ENCODE measurements around the gene TDRD3. TPM values are rescaled to one million over a fixed set of nuclear protein-coding genes. Genes with fewer than 3 reads are reported as not detected.
A peak's percentile ranks its signal among the peaks of the same experiment; 100 is the strongest.

The TDRD3 gene
- total RNA-seq, result 61.6 TPM

GRCh38 chr13:60396783-60397703 lies at the start of gene TDRD3:
Gene TDRD3 (plus strand): TSS chr13:60397220. CDS start chr13:60397365, 145 bp downstream.
- no peaks in the 10 kb centered on the region for H3K36me3 ChIP-seq (ENCODE audit: control insufficient read depth in 3 of 3, insufficient read depth in 3 of 3, low read length in 3 of 3)
- peak within 1 kb of the TSS; percentile 95 to 97 (median 95) for H3K4me3 ChIP-seq (ENCODE audit: low read length in 3 of 3)
- H3K27ac ChIP-seq (ENCODE audit: low read depth, low read length), result peak within 1 kb of the TSS; percentile 95
- H3K9ac ChIP-seq (ENCODE audit: low read depth in 1 of 3, low read length in 3 of 3), result peak within 1 kb of the TSS; percentile 92 to 99 (median 98)
- H3K9me3 ChIP-seq (ENCODE audit: control insufficient read depth in 3 of 3, low read length in 3 of 3), result no peaks in the 10 kb centered on the region
- H3K4me1 ChIP-seq (ENCODE audit: control insufficient read depth in 3 of 3, insufficient read depth in 3 of 3, low read length in 3 of 3), result peaks cover 15 to 21% (median 19%) of the 10 kb centered on the region in 3 donors
- no peaks in the 10 kb centered on the region for H3K27me3 ChIP-seq (ENCODE audit: control insufficient read depth in 3 of 3, insufficient read depth in 3 of 3, low read length in 3 of 3)

DNA sequence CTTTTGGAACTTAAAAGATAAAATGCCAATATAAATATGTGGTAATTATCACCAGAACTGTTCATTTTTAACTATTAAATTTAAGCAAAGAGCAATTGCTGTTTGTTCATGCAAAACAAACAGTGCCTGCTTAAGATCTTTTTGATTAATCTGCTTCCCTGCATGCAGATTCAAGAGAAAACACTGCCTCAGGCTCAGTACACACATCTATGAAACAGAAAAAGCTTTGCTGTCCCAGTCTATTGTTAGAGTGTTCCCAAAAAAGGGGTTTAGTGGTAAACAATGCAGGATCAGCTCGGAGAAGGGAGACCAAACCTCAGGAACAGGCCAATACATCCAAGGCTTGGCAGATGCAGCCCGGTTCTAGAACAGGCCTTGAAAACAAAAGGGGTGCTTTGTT lies 49.3 kb upstream of the TDRD3 start:
- Histone ChIP-seq H3K36me3 (ENCODE audit: control insufficient read depth in 3 of 3, insufficient read depth in 3 of 3, low read length in 3 of 3) (no peaks in the 10 kb centered on the region), H3K9me3 (ENCODE audit: control insufficient read depth in 3 of 3, low read length in 3 of 3) (no peaks in the 10 kb centered on the region), H3K27ac (ENCODE audit: low read depth, low read length) (no peak overlapping the region), H3K4me3 (ENCODE audit: low read length in 3 of 3) (no peak overlapping the region), H3K4me1 (ENCODE audit: control insufficient read depth in 3 of 3, insufficient read depth in 3 of 3, low read length in 3 of 3) (no peaks in the 10 kb centered on the region), H3K27me3 (ENCODE audit: control insufficient read depth in 3 of 3, insufficient read depth in 3 of 3, low read length in 3 of 3) (peaks cover 0 to 7% (median 0%) of the 10 kb centered on the region in 3 donors), H3K9ac (ENCODE audit: low read depth in 1 of 3, low read length in 3 of 3) (no peak overlapping the region)

DNA sequence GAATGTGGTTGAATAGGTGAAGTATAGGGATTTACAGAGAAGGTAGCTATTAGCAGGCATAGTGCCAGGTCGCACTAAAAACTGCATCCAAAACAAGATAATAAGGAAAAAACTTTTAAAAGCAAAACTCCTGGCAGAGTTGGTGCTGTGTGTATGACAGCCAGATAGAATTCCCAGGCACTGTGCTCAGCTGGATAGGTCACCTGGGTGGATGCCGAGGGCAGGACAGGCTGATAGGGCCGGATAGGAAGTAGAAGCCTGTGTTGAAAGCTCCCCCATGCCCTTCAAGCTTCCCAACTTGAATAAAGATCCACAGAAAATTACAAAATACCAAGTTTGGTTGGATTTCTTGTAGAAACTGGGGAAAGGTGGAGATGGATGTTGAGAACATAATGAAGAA lies 48.9 kb upstream of the TDRD3 start:
- Histone ChIP-seq H3K9ac (ENCODE audit: low read depth in 1 of 3, low read length in 3 of 3) (no peak overlapping the region), H3K36me3 (ENCODE audit: control insufficient read depth in 3 of 3, insufficient read depth in 3 of 3, low read length in 3 of 3) (no peaks in the 10 kb centered on the region), H3K4me1 (ENCODE audit: control insufficient read depth in 3 of 3, insufficient read depth in 3 of 3, low read length in 3 of 3) (no peaks in the 10 kb centered on the region), H3K27me3 (ENCODE audit: control insufficient read depth in 3 of 3, insufficient read depth in 3 of 3, low read length in 3 of 3) (peaks cover 0 to 7% (median 0%) of the 10 kb centered on the region in 3 donors), H3K9me3 (ENCODE audit: control insufficient read depth in 3 of 3, low read length in 3 of 3) (no peaks in the 10 kb centered on the region), H3K27ac (ENCODE audit: low read depth, low read length) (no peak overlapping the region), H3K4me3 (ENCODE audit: low read length in 3 of 3) (no peak overlapping the region)

DNA sequence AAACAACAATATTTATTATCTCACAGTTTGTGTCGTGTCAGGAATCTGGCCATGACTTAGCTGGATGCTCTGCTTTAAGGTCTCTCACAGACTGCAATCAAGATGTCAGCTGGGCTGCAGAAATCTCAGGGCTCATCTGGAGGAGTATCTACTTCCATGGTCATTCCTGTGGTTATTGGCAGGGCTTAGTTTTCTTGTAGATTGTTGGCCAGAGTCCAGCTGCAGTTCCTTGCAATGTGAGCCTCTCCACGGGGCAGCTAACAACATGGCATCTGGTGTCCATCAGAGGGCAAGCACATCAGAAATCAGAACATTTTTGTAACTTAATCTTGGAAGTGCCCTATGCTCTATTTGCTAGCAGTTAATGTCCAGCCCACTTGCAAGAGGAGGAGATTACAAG lies 45.7 kb upstream of the TDRD3 start:
- no peak overlapping the region for H3K4me3 ChIP-seq (ENCODE audit: low read length in 3 of 3)
- peaks cover 0 to 3% (median 0%) of the 10 kb centered on the region in 3 donors for H3K27me3 ChIP-seq (ENCODE audit: control insufficient read depth in 3 of 3, insufficient read depth in 3 of 3, low read length in 3 of 3)
- no peaks in the 10 kb centered on the region for H3K9me3 ChIP-seq (ENCODE audit: control insufficient read depth in 3 of 3, low read length in 3 of 3)
- H3K27ac ChIP-seq (ENCODE audit: low read depth, low read length), result no peak overlapping the region
- H3K36me3 ChIP-seq (ENCODE audit: control insufficient read depth in 3 of 3, insufficient read depth in 3 of 3, low read length in 3 of 3), result no peaks in the 10 kb centered on the region
- no peaks in the 10 kb centered on the region for H3K4me1 ChIP-seq (ENCODE audit: control insufficient read depth in 3 of 3, insufficient read depth in 3 of 3, low read length in 3 of 3)
- no peak overlapping the region for H3K9ac ChIP-seq (ENCODE audit: low read depth in 1 of 3, low read length in 3 of 3)

GRCh38 chr13:60351855-60352615 lies 45.0 kb upstream of the TDRD3 start:
- Histone ChIP-seq H3K9ac (ENCODE audit: low read depth in 1 of 3, low read length in 3 of 3) (no peak overlapping the region), H3K9me3 (ENCODE audit: control insufficient read depth in 3 of 3, low read length in 3 of 3) (no peaks in the 10 kb centered on the region), H3K27ac (ENCODE audit: low read depth, low read length) (no peak overlapping the region), H3K36me3 (ENCODE audit: control insufficient read depth in 3 of 3, insufficient read depth in 3 of 3, low read length in 3 of 3) (no peaks in the 10 kb centered on the region), H3K4me1 (ENCODE audit: control insufficient read depth in 3 of 3, insufficient read depth in 3 of 3, low read length in 3 of 3) (no peaks in the 10 kb centered on the region), H3K4me3 (ENCODE audit: low read length in 3 of 3) (no peak overlapping the region), H3K27me3 (ENCODE audit: control insufficient read depth in 3 of 3, insufficient read depth in 3 of 3, low read length in 3 of 3) (peaks cover 0 to 3% (median 0%) of the 10 kb centered on the region in 3 donors)

- Histone ChIP-seq H3K36me3 (ENCODE audit: control insufficient read depth in 3 of 3, insufficient read depth in 3 of 3, low read length in 3 of 3) (no peaks in the 10 kb centered on the region), H3K4me1 (ENCODE audit: control insufficient read depth in 3 of 3, insufficient read depth in 3 of 3, low read length in 3 of 3) (no peaks in the 10 kb centered on the region), H3K27ac (ENCODE audit: low read depth, low read length) (no peak overlapping the region), H3K4me3 (ENCODE audit: low read length in 3 of 3) (no peak overlapping the region), H3K9ac (ENCODE audit: low read depth in 1 of 3, low read length in 3 of 3) (no peak overlapping the region), H3K9me3 (ENCODE audit: control insufficient read depth in 3 of 3, low read length in 3 of 3) (no peaks in the 10 kb centered on the region), H3K27me3 (ENCODE audit: control insufficient read depth in 3 of 3, insufficient read depth in 3 of 3, low read length in 3 of 3) (peaks cover 0 to 3% (median 0%) of the 10 kb centered on the region in 3 donors)
Observed at GRCh38 chr13:60352644-60353043, 44.4 kb upstream of the TDRD3 start.

DNA sequence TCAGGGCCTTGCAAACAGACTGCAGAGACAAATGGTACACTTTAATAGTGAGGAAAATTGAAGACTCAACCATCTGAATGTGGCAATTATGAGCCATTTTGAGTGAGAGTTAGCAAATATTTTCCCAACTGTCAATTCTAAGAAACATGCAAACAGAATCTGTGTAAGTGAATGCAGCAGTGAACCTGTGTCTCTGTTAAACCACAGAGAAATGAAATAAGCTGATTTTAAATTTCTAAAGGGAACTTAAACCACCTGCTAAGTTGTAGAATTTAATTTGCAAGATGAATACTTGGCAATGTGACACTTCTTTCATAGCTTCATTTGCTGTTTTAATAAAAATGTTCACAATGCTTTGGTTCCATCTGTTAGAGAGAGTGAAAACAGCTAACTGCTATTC lies 42.0 kb upstream of the TDRD3 start:
- Histone ChIP-seq H3K9ac (ENCODE audit: low read depth in 1 of 3, low read length in 3 of 3) (no peak overlapping the region), H3K27me3 (ENCODE audit: control insufficient read depth in 3 of 3, insufficient read depth in 3 of 3, low read length in 3 of 3) (no peaks in the 10 kb centered on the region), H3K27ac (ENCODE audit: low read depth, low read length) (no peak overlapping the region), H3K4me1 (ENCODE audit: control insufficient read depth in 3 of 3, insufficient read depth in 3 of 3, low read length in 3 of 3) (no peaks in the 10 kb centered on the region), H3K4me3 (ENCODE audit: low read length in 3 of 3) (no peak overlapping the region), H3K36me3 (ENCODE audit: control insufficient read depth in 3 of 3, insufficient read depth in 3 of 3, low read length in 3 of 3) (no peaks in the 10 kb centered on the region), H3K9me3 (ENCODE audit: control insufficient read depth in 3 of 3, low read length in 3 of 3) (no peaks in the 10 kb centered on the region)

- H3K4me3 ChIP-seq (ENCODE audit: low read length in 3 of 3), result no peak overlapping the region
- no peaks in the 10 kb centered on the region for H3K27me3 ChIP-seq (ENCODE audit: control insufficient read depth in 3 of 3, insufficient read depth in 3 of 3, low read length in 3 of 3)
- no peak overlapping the region for H3K27ac ChIP-seq (ENCODE audit: low read depth, low read length)
- H3K36me3 ChIP-seq (ENCODE audit: control insufficient read depth in 3 of 3, insufficient read depth in 3 of 3, low read length in 3 of 3), result no peaks in the 10 kb centered on the region
- H3K9ac ChIP-seq (ENCODE audit: low read depth in 1 of 3, low read length in 3 of 3), result no peak overlapping the region
- H3K9me3 ChIP-seq (ENCODE audit: control insufficient read depth in 3 of 3, low read length in 3 of 3), result no peaks in the 10 kb centered on the region
- no peaks in the 10 kb centered on the region for H3K4me1 ChIP-seq (ENCODE audit: control insufficient read depth in 3 of 3, insufficient read depth in 3 of 3, low read length in 3 of 3)
Observed at GRCh38 chr13:60356970-60357369, 40.0 kb upstream of the TDRD3 start.

GRCh38 chr13:60358453-60358852 lies 38.6 kb upstream of the TDRD3 start:
- no peaks in the 10 kb centered on the region for H3K27me3 ChIP-seq (ENCODE audit: control insufficient read depth in 3 of 3, insufficient read depth in 3 of 3, low read length in 3 of 3)
- H3K4me3 ChIP-seq (ENCODE audit: low read length in 3 of 3), result no peak overlapping the region
- no peak overlapping the region for H3K9ac ChIP-seq (ENCODE audit: low read depth in 1 of 3, low read length in 3 of 3)
- H3K4me1 ChIP-seq (ENCODE audit: control insufficient read depth in 3 of 3, insufficient read depth in 3 of 3, low read length in 3 of 3), result no peaks in the 10 kb centered on the region
- no peaks in the 10 kb centered on the region for H3K36me3 ChIP-seq (ENCODE audit: control insufficient read depth in 3 of 3, insufficient read depth in 3 of 3, low read length in 3 of 3)
- no peaks in the 10 kb centered on the region for H3K9me3 ChIP-seq (ENCODE audit: control insufficient read depth in 3 of 3, low read length in 3 of 3)
- no peak overlapping the region for H3K27ac ChIP-seq (ENCODE audit: low read depth, low read length)

DNA sequence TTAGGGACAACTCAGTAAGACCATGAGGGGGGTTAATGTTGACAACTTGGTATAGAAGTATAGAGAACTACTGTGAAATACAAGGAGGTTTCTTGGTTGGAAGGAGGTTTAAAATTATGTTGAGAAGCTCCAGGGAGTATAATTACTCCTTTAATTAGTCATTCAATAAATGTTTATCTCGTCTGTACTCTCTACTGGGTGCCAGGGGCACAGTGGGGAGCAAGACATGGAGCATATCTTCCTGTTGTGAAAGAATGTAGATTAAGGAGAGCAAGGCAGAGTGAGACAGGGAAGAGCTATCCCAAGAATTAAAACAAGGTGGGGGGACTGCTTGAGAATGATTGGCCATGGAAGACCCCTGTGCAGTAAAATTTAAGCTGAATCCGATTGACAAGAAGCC lies 33.7 kb upstream of the TDRD3 start:
- Histone ChIP-seq H3K9me3 (ENCODE audit: control insufficient read depth in 3 of 3, low read length in 3 of 3) (no peaks in the 10 kb centered on the region), H3K36me3 (ENCODE audit: control insufficient read depth in 3 of 3, insufficient read depth in 3 of 3, low read length in 3 of 3) (no peaks in the 10 kb centered on the region), H3K9ac (ENCODE audit: low read depth in 1 of 3, low read length in 3 of 3) (no peak overlapping the region), H3K27ac (ENCODE audit: low read depth, low read length) (no peak overlapping the region), H3K4me3 (ENCODE audit: low read length in 3 of 3) (no peak overlapping the region), H3K4me1 (ENCODE audit: control insufficient read depth in 3 of 3, insufficient read depth in 3 of 3, low read length in 3 of 3) (no peaks in the 10 kb centered on the region), H3K27me3 (ENCODE audit: control insufficient read depth in 3 of 3, insufficient read depth in 3 of 3, low read length in 3 of 3) (no peaks in the 10 kb centered on the region)

Data from skeletal muscle tissue (tissue), 4 donors.